Testis (tissue), 2 donors: Measurements from ENCODE around the gene ILF2.

Source experiments
- POLR2A ChIP-seq: fragments of 450-650 bp; IDR thresholded peaks from one replicate; pipeline ENCODE4 v1.6.1; 2017; ENCODE audit warnings: antibody characterized with exemption, mild to moderate bottlenecking, moderate library complexity
- TF ChIP-seq, protein P1 (sequence below), 3 experiments: fragments of 450-650 bp in 2 of 3; fragments of 200-600 bp in 1 of 3; sonication (generic) in 1 of 3; IDR thresholded peaks; one replicate each; pipeline ENCODE4 v1.5.1; 2016 to 2019; ENCODE audit warnings: antibody characterized with exemption in 3 of 3, mild to moderate bottlenecking in 2 of 3, moderate library complexity in 1 of 3

DNA sequence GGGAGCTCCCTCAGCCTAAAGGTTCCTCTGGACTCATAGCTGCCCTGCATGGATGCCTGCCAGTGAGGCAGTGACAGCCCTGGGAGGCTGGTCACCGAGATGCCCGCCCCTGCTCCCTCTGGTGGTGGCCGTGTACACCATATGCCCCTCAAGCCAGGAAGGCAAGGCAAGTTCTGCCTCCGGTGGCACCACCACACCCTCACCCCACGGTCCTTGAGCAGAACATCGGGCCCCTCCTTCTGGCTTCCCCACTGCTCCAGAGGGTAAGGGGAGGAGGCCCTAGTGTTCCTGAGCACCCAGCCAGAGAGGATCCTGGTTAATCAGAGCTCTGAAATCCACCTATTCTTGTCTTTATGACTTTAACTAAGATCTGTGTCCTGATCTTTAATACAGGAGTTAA lies 53.1 kb downstream of the ILF2 start:
- no peak for TF ChIP-seq POLR2A
- TF ChIP-seq, protein P1, sequence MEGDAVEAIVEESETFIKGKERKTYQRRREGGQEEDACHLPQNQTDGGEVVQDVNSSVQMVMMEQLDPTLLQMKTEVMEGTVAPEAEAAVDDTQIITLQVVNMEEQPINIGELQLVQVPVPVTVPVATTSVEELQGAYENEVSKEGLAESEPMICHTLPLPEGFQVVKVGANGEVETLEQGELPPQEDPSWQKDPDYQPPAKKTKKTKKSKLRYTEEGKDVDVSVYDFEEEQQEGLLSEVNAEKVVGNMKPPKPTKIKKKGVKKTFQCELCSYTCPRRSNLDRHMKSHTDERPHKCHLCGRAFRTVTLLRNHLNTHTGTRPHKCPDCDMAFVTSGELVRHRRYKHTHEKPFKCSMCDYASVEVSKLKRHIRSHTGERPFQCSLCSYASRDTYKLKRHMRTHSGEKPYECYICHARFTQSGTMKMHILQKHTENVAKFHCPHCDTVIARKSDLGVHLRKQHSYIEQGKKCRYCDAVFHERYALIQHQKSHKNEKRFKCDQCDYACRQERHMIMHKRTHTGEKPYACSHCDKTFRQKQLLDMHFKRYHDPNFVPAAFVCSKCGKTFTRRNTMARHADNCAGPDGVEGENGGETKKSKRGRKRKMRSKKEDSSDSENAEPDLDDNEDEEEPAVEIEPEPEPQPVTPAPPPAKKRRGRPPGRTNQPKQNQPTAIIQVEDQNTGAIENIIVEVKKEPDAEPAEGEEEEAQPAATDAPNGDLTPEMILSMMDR (IDR thresholded peaks at IDR 0.05) = peak in 1 of 3 experiments; percentile 49
